Gastrocnemius medialis (tissue), 4 donors: ENCODE measurements around the gene TMEM181.

Experiments
- POLR2A ChIP-seq, 2 donors: fragments of 450-650 bp; IDR thresholded peaks; one replicate each; pipeline ENCODE4 v1.6.1; 2017; ENCODE audit warnings: antibody characterized with exemption in 2 of 2, mild to moderate bottlenecking in 2 of 2, moderate library complexity in 2 of 2
- TF ChIP-seq, protein P1 (sequence below), 5 experiments: fragments of 450-650 bp in 3 of 5; fragments of 200-600 bp in 2 of 5; sonication (generic) in 2 of 5; IDR thresholded peaks in 4 of 5; conservative IDR thresholded peaks in 1 of 5; 1 replicate in 4 of 5; 2 replicates in 1 of 5; pipeline ENCODE4 v1.5.1; 2016 to 2019; ENCODE audit warnings: antibody characterized with exemption in 5 of 5, mild to moderate bottlenecking in 3 of 5, moderate library complexity in 3 of 5

DNA sequence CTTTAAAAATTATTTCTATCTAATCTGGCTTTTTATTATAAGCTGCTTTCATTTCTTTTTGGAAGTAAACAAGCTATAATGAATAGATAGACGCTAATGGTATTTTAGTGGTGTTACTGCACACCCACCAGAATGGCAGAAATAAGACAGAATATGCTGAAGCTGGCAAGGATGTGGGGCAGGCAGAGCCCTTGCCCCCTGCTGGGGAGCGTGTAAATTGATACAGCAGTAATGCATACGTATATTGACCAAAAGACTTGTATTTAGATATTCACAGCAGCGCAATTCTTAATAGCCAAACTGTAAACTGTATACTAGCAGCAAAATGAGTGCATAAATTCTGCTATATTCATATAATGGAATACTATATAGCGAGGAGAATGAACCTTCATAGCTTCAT is 35.3 kb downstream of the TMEM181 start:
- TF ChIP-seq, protein P1, sequence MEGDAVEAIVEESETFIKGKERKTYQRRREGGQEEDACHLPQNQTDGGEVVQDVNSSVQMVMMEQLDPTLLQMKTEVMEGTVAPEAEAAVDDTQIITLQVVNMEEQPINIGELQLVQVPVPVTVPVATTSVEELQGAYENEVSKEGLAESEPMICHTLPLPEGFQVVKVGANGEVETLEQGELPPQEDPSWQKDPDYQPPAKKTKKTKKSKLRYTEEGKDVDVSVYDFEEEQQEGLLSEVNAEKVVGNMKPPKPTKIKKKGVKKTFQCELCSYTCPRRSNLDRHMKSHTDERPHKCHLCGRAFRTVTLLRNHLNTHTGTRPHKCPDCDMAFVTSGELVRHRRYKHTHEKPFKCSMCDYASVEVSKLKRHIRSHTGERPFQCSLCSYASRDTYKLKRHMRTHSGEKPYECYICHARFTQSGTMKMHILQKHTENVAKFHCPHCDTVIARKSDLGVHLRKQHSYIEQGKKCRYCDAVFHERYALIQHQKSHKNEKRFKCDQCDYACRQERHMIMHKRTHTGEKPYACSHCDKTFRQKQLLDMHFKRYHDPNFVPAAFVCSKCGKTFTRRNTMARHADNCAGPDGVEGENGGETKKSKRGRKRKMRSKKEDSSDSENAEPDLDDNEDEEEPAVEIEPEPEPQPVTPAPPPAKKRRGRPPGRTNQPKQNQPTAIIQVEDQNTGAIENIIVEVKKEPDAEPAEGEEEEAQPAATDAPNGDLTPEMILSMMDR (IDR thresholded peaks at IDR 0.05 in 4 of 5, conservative IDR thresholded peaks at IDR 0.05 in 1 of 5) = peak in 1 of 5 experiments; percentile 12
- TF ChIP-seq POLR2A (IDR thresholded peaks at IDR 0.05) = no peak
